GM12872 (cell line): Measurements from ENCODE around the gene CHIT1.

Source experiments
- TF ChIP-seq, protein P1 (sequence below): IDR thresholded peaks from 3 replicates; pipeline ENCODE4 v1.5.1; 2011; ENCODE audit warnings: low read depth, mild to moderate bottlenecking, low read length, moderate library complexity; ENCODE audit not compliant: insufficient read depth

CHIT1 gene

DNA sequence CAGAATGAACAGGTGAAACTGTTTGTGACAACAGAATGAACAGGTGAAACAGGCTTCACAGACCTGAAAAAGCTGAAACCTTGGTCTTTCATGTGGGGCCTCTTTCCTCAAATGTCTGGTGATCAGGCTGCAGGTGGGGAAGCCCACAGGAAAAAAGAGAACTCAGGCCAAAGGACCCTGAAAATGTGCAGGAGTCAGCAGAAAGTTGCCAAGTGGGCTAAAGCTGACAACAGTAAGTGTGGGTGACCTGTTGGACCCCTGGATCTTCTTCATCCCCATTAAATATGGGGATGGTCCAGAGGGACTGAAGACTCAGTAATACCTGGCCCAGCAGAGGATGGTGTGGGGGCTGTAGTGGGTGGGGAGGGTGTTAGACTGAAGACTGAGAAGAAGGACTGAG is 9.1 kb upstream of the CHIT1 start:
- TF ChIP-seq, protein P1, sequence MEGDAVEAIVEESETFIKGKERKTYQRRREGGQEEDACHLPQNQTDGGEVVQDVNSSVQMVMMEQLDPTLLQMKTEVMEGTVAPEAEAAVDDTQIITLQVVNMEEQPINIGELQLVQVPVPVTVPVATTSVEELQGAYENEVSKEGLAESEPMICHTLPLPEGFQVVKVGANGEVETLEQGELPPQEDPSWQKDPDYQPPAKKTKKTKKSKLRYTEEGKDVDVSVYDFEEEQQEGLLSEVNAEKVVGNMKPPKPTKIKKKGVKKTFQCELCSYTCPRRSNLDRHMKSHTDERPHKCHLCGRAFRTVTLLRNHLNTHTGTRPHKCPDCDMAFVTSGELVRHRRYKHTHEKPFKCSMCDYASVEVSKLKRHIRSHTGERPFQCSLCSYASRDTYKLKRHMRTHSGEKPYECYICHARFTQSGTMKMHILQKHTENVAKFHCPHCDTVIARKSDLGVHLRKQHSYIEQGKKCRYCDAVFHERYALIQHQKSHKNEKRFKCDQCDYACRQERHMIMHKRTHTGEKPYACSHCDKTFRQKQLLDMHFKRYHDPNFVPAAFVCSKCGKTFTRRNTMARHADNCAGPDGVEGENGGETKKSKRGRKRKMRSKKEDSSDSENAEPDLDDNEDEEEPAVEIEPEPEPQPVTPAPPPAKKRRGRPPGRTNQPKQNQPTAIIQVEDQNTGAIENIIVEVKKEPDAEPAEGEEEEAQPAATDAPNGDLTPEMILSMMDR, result no peak

DNA sequence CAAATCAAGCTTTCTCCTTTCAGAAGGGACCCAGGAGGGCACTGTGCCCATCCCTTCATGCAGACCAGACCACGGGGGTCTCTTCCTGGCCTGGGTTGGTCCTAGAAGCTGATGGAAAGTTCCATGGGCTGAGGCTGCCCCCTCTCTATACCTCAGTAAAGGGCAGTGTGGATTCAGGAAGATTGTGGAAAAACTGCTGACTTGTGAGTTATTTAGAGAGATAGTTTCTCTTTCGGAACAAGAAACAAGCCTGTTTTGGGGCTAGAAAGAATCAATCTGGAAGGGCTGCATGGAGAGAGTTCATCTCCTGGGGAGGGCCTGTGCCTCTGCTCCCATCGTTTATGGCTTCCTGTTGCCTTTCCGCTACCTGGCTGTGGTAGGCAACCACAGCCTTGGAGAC is 803 bp downstream of the CHIT1 start:
- TF ChIP-seq, protein P1, result no peak

GRCh38 chr1:203227371-203228083 is 1.9 kb downstream of the CHIT1 start:
- TF ChIP-seq, protein P1, result no peak

DNA sequence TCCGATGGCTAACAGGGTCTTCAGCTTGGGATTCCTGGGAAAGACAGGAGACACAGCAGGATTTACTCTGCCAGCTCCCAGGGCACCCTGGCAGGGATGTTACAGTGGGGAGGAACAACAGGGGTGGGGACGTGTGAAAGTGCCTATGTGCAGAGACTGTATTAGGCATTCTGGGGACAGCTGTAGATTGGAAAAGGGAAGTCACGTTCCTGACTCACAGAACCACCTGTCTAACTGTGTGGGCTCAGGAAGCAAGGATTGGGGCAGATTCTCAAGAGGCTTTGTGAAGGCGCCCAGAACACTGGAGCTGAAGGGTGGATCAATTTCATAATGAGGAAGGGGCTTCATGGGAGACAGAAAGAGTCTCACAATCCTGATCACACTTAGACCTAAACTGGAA is 4.4 kb downstream of the CHIT1 start:
- TF ChIP-seq, protein P1, result no peak

- TF ChIP-seq, protein P1, result no peak
Observed at GRCh38 chr1:203223012-203223775, 6.3 kb downstream of the CHIT1 start.

DNA sequence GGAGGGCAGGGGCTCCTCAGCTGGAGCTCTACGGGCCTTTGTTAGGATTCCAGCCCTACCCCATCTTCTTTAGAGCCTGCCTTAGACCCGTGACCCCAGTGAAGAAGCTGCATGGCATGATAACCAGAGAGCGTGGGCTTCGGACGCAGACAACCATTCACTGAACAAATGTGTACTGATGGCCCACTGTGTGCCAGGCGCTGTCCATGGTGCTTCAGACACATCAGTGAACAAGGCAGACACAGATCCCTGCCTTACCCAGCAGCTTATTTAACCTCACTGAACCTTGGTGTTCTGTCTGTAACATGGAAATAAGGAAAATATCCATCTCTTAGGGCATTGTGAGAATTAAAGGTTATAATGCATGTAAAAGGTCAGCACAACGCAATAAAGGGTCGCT is 9.5 kb downstream of the CHIT1 start:
- TF ChIP-seq, protein P1, result no peak

DNA sequence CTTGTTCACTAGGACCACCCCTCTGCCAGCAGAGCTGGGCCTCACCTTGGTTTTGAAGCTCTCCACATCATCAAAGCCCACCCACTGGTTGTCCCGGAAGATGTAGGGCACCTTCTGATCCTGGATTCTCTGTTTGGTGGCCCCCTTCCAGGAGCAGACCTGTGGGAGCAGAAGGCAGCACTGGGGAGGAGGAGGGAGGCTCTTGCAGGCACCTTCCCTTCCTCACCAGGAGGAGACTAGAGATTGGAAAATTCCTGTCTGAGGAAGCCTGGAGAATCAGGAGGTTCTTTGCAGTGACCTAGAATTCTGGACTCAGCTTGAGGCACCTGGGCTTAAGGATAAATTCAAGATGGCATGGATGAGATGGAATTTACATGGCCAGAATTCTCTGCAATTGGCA is 10.3 kb downstream of the CHIT1 start:
- TF ChIP-seq, protein P1, result no peak
